AG09309 (cell line): ENCODE data around the gene ATXN7.

ENCODE experiments used
- DNase-seq: peaks from one replicate; pipeline ENCODE4 v3.0.0-alpha.2; 2010; ENCODE audit warnings: low read depth
- H3K4me3 ChIP-seq: 2 replicates; pipeline ENCODE4 v1.5.1; 2011; ENCODE audit warnings: mild to moderate bottlenecking, low read depth, low read length, moderate library complexity; ENCODE audit not compliant: control insufficient read depth
- CTCF ChIP-seq: IDR thresholded peaks from 2 replicates; pipeline ENCODE4 v1.5.1; 2011; ENCODE audit warnings: mild to moderate bottlenecking, low read depth, low read length, inconsistent platforms; ENCODE audit not compliant: insufficient read depth, control insufficient read depth; ENCODE audit errors: missing control alignments

Gene ATXN7

GRCh38 chr3:63860776-63861175 is 2.9 kb upstream of the ATXN7 start:
- no peak overlapping the region for H3K4me3 ChIP-seq
- DNase-seq, result no peak
- TF ChIP-seq CTCF, result no peak

GRCh38 chr3:63861306-63861705 is 2.4 kb upstream of the ATXN7 start:
- no peak overlapping the region for H3K4me3 ChIP-seq
- no peak for TF ChIP-seq CTCF
- DNase-seq, result no peak

- TF ChIP-seq CTCF, result no peak
- H3K4me3 ChIP-seq, result peak overlapping the region; percentile 61
- DNase-seq, result no peak
Measured at GRCh38 chr3:63862804-63863149, 890 bp upstream of the ATXN7 start.

- no peak for TF ChIP-seq CTCF
- H3K4me3 ChIP-seq, result peak overlapping the region; percentile 61
- DNase-seq, result no peak
Measured at GRCh38 chr3:63864008-63864964, 619 bp downstream of the ATXN7 start.

GRCh38 chr3:63864965-63865327 is 1.3 kb downstream of the ATXN7 start:
- no peak for TF ChIP-seq CTCF
- DNase-seq, result no peak
- H3K4me3 ChIP-seq, result peak overlapping the region; percentile 61

- DNase-seq, result no peak
- H3K4me3 ChIP-seq, result no peak overlapping the region
- TF ChIP-seq CTCF, result no peak
Measured at GRCh38 chr3:63867225-63867624, 3.6 kb downstream of the ATXN7 start.
